ENCODE results near the gene QSOX2. TPM values are rescaled to one million over a fixed set of nuclear protein-coding genes. Genes with fewer than 3 reads are reported as not detected.

QSOX2 gene
- total RNA-seq, 2 donors from 2014 or later, result 8.8 to 22.7 TPM

DNA sequence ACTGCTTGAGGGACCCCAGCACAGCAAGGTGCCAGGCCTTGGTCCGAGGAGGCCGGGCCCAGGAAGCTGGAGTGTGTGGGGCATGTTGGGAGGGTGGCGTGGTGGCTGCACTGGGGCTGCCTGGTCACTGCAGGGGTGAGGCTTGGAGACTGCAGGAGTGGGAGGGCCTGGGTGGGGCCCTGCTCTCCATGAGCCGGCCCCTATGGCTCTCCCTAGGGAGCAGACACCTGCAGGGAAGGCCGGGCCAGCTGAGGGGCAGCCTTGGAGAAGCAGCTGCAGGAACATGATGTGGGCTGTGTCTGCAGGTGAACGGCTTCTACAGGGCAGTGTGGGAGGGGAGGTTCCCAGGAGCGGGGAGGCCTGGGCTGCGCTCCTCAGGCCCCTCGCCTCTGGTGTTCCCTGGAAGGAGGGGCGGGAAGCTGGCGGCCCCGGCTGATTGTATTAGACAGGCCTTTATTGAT lies 85.2 kb downstream of the QSOX2 start:
- DNase-seq (no peak), ATAC-seq (no peak)
- Histone ChIP-seq H3K9me3 (no peaks in the 10 kb centered on the region), H3K27me3 (no peaks in the 10 kb centered on the region), H3K27ac (no peak overlapping the region), H3K36me3 (replicated peaks in 1 of 2; ENCODE audit: insufficient read depth in 1 of 2, low read depth in 2 of 2) (no peaks in the 10 kb centered on the region), H3K4me1 (no peaks in the 10 kb centered on the region), H3K4me3 (no peak overlapping the region)
- 69 to 80% methylated on average over 5 to 11 of the region's 12 CpGs for WGBS, 2 donors
- no peak for TF ChIP-seq POLR2A (IDR thresholded peaks at IDR 0.05)
- TF ChIP-seq, protein P1, sequence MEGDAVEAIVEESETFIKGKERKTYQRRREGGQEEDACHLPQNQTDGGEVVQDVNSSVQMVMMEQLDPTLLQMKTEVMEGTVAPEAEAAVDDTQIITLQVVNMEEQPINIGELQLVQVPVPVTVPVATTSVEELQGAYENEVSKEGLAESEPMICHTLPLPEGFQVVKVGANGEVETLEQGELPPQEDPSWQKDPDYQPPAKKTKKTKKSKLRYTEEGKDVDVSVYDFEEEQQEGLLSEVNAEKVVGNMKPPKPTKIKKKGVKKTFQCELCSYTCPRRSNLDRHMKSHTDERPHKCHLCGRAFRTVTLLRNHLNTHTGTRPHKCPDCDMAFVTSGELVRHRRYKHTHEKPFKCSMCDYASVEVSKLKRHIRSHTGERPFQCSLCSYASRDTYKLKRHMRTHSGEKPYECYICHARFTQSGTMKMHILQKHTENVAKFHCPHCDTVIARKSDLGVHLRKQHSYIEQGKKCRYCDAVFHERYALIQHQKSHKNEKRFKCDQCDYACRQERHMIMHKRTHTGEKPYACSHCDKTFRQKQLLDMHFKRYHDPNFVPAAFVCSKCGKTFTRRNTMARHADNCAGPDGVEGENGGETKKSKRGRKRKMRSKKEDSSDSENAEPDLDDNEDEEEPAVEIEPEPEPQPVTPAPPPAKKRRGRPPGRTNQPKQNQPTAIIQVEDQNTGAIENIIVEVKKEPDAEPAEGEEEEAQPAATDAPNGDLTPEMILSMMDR (IDR thresholded peaks at IDR 0.05), result no peak
- intact Hi-C loops (cut with DNase I), result no loop called here

DNA sequence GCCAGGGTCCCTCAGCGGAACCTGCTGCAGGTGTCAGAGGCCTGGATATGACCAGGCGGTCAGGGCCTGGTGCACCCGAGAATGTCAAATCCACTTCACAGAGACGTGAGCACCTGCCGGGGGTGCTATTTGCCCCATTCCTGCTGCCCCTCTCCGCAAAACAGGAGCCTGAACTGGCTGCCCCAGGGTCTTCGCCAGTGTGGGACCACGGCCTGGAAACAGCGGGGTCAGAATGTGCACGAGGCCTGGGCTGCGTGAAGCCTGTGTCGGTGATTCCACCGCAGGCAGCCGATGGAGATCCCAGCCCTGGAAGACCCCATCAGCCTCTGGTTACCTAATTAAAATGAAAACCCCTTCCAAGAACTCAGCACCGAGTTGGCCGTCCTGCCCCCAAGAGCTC lies 85.8 kb downstream of the QSOX2 start:
- no peak overlapping the region for H3K27ac ChIP-seq
- no peak overlapping the region for H3K4me3 ChIP-seq
- TF ChIP-seq POLR2A (IDR thresholded peaks at IDR 0.05), result no peak
- TF ChIP-seq, protein P1 (IDR thresholded peaks at IDR 0.05), result no peak
- H3K9me3 ChIP-seq, result no peaks in the 10 kb centered on the region
- ATAC-seq (no peak), DNase-seq (no peak)
- no peaks in the 10 kb centered on the region for H3K36me3 ChIP-seq (replicated peaks in 1 of 2; ENCODE audit: insufficient read depth in 1 of 2, low read depth in 2 of 2)
- no peaks in the 10 kb centered on the region for H3K4me1 ChIP-seq
- 83 to 100% methylated on average over 2 to 16 of the region's 16 CpGs for WGBS, 2 donors
- intact Hi-C loops (cut with DNase I), result no loop called here
- H3K27me3 ChIP-seq, result no peaks in the 10 kb centered on the region

DNA sequence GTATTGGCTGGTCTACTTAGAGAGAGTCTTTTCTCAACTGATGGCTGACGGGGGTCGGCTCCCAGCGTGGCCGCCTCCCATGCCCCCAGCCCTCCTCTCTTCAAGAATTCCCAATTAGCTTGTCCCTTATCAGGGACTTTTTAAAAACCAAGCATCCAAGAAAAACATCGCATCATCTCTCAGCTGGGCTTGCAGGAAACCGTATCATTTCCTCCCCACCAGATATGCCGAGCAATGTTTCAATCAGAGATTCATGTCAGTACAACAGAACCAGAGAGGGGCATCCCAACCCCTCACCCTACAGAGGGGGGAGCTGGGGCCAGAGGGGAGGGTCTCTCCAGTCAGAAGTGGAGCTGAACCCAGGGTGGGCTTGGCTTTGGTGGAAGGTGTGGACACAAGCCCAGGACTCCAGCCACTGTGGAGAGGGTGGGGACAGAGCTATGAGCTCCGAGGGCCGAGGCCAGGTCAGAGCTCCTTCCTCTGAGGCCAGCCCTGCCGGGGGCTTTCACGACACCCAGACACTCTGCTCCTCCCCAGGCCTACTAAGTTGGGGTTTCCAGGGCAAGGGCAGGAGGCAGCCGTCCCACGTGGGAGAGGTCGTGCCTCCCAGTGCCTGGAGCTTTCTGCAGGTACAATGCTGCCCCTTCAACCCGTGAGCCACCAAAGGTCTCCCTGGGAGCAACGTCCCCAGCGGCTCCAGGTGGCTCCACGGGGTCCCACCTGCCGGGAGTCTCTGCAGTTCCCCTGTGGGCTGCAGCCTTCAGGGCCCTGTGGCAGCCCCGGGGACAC lies 87.9 kb downstream of the QSOX2 start:
- H3K9me3 ChIP-seq, result no peaks in the 10 kb centered on the region
- intact Hi-C loops (cut with DNase I), result no loop called here
- H3K27me3 ChIP-seq, result no peaks in the 10 kb centered on the region
- H3K27ac ChIP-seq, result no peak overlapping the region
- 63 to 73% methylated on average over 7 to 20 of the region's 20 CpGs for WGBS, 2 donors
- DNase-seq (no peak), ATAC-seq (no peak)
- TF ChIP-seq POLR2A (IDR thresholded peaks at IDR 0.05), result no peak
- H3K4me1 ChIP-seq, result no peaks in the 10 kb centered on the region
- H3K36me3 ChIP-seq (replicated peaks in 1 of 2; ENCODE audit: insufficient read depth in 1 of 2, low read depth in 2 of 2), result no peaks in the 10 kb centered on the region
- no peak overlapping the region for H3K4me3 ChIP-seq

Other genes with a start within 250 kb of the QSOX2 start
- gene NACC2, start 150.5 kb downstream of the QSOX2 start, total RNA-seq, result 10 to 100 TPM; 16.6 to 21.1 TPM
- 10 to 100 TPM; 21.3 to 47.1 TPM for gene TMEM250, start 126.9 kb downstream of the QSOX2 start, total RNA-seq
- gene LHX3, start 40.7 kb downstream of the QSOX2 start, total RNA-seq, result not detected
- gene CCDC187, start 58.3 kb upstream of the QSOX2 start, total RNA-seq, result 1 to 10 TPM; 1.3 to 2.3 TPM
- 10 to 100 TPM; 15.8 to 23.1 TPM for gene GPSM1, start 81.7 kb upstream of the QSOX2 start, total RNA-seq
- gene DNLZ, start 117.9 kb upstream of the QSOX2 start, total RNA-seq, result 10 to 100 TPM; 24.1 to 31.3 TPM
- 1 to 10 TPM in 1 of 2 donors, under 1 TPM in 1; 0.78 to 1.3 TPM for gene CARD9, start 127.9 kb upstream of the QSOX2 start, total RNA-seq
- 10 to 100 TPM in 1 of 2 donors, 1 to 10 TPM in 1; 8.8 to 19.1 TPM for gene SNAPC4, start 154.4 kb upstream of the QSOX2 start, total RNA-seq
- 10 to 100 TPM; 20.2 to 71.5 TPM for gene ENTR1, start 164.8 kb upstream of the QSOX2 start, total RNA-seq
- gene PMPCA, start 164.8 kb upstream of the QSOX2 start, total RNA-seq, result 10 to 100 TPM; 23.6 to 25.1 TPM
- gene INPP5E, start 194.0 kb upstream of the QSOX2 start, total RNA-seq, result 10 to 100 TPM in 1 of 2 donors, 1 to 10 TPM in 1; 8.8 to 25.4 TPM
- gene SEC16A, start 237.2 kb upstream of the QSOX2 start, total RNA-seq, result 10 to 100 TPM; 35.3 to 75.8 TPM

Measured in body of pancreas (tissue), 4 donors.